IMR-90 (cell line): ENCODE results near the gene TSC22D3.

Experiments
- NFE2L2 ChIP-seq: fragments of 150-350 bp; IDR thresholded peaks from 2 replicates; pipeline ENCODE4 v1.6.1; 2016; ENCODE audit warnings: low read depth, mild to moderate bottlenecking, low read length
- TF ChIP-seq, protein P1 (sequence below): conservative IDR thresholded peaks from 2 replicates; pipeline ENCODE4 v1.5.1; 2012; ENCODE audit warnings: mild to moderate bottlenecking, low read depth, low read length, improper control_type of control experiment

DNA sequence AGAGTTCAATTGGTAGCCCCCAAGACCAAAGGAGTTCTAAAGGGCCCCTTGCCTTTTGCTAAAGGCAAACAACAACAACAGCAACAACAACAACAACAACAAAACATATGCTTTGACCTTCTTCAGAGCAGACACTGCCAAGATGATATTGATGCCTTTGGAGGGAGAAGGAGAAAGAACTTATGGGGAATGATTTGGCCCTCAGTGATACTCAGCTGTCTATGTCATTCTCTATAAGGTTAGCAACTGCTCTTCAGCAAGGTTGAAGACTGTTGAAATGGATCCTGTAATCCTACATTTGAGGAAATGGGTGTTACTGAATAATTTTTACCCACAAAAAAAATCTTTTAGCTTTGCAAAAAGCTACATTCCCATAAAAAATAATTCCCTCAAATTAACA is 74.8 kb downstream of the TSC22D3 start:
- TF ChIP-seq NFE2L2 = no peak
- TF ChIP-seq, protein P1, sequence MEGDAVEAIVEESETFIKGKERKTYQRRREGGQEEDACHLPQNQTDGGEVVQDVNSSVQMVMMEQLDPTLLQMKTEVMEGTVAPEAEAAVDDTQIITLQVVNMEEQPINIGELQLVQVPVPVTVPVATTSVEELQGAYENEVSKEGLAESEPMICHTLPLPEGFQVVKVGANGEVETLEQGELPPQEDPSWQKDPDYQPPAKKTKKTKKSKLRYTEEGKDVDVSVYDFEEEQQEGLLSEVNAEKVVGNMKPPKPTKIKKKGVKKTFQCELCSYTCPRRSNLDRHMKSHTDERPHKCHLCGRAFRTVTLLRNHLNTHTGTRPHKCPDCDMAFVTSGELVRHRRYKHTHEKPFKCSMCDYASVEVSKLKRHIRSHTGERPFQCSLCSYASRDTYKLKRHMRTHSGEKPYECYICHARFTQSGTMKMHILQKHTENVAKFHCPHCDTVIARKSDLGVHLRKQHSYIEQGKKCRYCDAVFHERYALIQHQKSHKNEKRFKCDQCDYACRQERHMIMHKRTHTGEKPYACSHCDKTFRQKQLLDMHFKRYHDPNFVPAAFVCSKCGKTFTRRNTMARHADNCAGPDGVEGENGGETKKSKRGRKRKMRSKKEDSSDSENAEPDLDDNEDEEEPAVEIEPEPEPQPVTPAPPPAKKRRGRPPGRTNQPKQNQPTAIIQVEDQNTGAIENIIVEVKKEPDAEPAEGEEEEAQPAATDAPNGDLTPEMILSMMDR = no peak
